Measurements from ENCODE around the gene TRIP10. TPM values are rescaled to one million over a fixed set of nuclear protein-coding genes. Genes with fewer than 3 reads are reported as not detected.
A peak's percentile ranks its signal among the peaks of the same experiment; 100 is the strongest.

The TRIP10 gene
- total and polyA plus RNA-seq, 10 of the 15 experiments (the other 5 are each of a cell fraction or from before 2014, with no cell fraction given), result 0.79 to 54.5 (median 32.5) TPM

DNA sequence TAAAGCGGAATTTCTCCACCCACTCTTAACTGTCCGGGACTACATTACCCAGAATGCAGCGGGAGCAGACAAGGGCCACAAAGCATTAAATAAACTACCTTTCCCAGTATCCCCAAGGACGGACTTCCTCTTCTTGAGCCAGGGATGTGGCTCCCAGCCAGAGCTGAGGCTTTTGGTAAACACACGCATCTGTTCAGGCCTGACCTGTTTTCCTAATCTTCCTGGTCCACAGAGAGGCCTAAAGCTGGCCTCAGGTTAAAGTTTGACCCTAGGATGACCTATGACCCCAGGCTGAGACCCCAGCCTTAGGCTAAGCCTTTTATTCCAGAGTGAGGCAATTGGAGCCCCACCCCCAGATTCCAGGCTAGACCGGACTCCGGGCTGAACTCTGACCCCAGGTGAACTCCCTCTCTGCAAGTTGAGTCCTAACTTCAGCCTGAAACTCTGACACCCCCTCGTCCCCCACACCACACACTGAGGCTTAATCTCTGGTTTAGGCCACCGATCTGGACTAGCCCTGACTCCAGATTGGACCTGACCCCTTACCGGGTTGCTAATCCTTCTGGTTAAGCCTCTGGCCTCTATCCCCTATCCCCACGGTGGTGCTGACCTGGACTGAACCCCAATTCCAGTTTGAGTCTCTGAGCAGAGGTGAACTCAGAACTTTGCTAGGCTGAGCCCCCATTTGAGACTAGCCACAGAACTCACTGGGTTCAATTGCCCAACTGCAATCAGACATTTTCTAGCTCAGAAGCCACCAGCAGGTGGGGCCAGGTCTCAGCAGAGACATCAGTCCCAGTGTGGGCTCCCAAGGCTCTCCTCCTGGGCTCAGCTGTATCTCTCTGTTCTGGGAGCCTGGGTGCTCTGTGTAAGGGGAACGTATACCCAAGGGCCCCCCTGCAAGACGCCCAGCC, 1.4 kb upstream of the TRIP10 start (continued):
- TF ChIP-seq EP300 (IDR thresholded peaks at IDR 0.05; ENCODE audit: borderline replicate concordance in 1 of 2, control insufficient read depth in 1 of 2, low read depth in 2 of 2, low read length in 2 of 2) (no peak), SUPT20H (IDR thresholded peaks at IDR 0.05; ENCODE audit: borderline replicate concordance, control insufficient read depth, low read depth, low read length) (no peak), ZBED1 (IDR thresholded peaks at IDR 0.05; ENCODE audit: borderline replicate concordance) (no peak), JUNB (IDR thresholded peaks at IDR 0.05) (no peak), MYB (IDR thresholded peaks at IDR 0.05; ENCODE audit: borderline replicate concordance, low read depth, low read length) (no peak), MXI1 (IDR thresholded peaks at IDR 0.05; ENCODE audit: low read depth, low read length) (peak; percentile 20; the same call in 1 of the 2 replicates), CEBPB (IDR thresholded peaks at IDR 0.05; ENCODE audit: borderline replicate concordance in 1 of 2, low read depth in 2 of 2, low read length in 2 of 2) (no peak), FOXK2 (IDR thresholded peaks at IDR 0.05) (no peak), HDAC6 (IDR thresholded peaks at IDR 0.05; ENCODE audit: unreplicated experiment) (no peak), DPF2 (IDR thresholded peaks at IDR 0.05) (no peak), NFYB (IDR thresholded peaks at IDR 0.05; ENCODE audit: insufficient read depth, low read depth, low read length) (no peak), BRCA1 (IDR thresholded peaks at IDR 0.05; ENCODE audit: low read depth, low read length) (no peak), SREBF1 (IDR thresholded peaks at IDR 0.05; ENCODE audit: low read length) (peak; percentile 85), CHD4 (IDR thresholded peaks at IDR 0.05) (0 out of 2 replicates have a peak, but pooled peaks have one; percentile 91), TCF12 (IDR thresholded peaks at IDR 0.05; ENCODE audit: low read depth, low read length) (0 out of 2 replicates have a peak, but pooled peaks have one; percentile 14), MTA3 (IDR thresholded peaks at IDR 0.05; ENCODE audit: borderline replicate concordance, low read length) (no peak), SP1 (IDR thresholded peaks at IDR 0.05; ENCODE audit: low read depth, low read length) (peak; percentile 8), HDGF (IDR thresholded peaks at IDR 0.05) (0 out of 2 replicates have a peak, but pooled peaks have one; percentile 28), BACH1 (IDR thresholded peaks at IDR 0.05; ENCODE audit: borderline replicate concordance) (no peak), IRF4 (IDR thresholded peaks at IDR 0.05; ENCODE audit: low read depth, low read length) (no peak), TCF3 (IDR thresholded peaks at IDR 0.05; ENCODE audit: borderline replicate concordance, insufficient read depth, low read depth, low read length) (no peak), PML (IDR thresholded peaks at IDR 0.05; ENCODE audit: low read length) (no peak), FOS (IDR thresholded peaks at IDR 0.05; ENCODE audit: borderline replicate concordance, extremely low read depth, insufficient read length) (no peak), BHLHE40 (IDR thresholded peaks at IDR 0.05; ENCODE audit: borderline replicate concordance in 1 of 2, low read depth in 2 of 2, low read length in 1 of 2) (no peak), RCOR1 (conservative IDR thresholded peaks at IDR 0.05; ENCODE audit: low read depth, low read length) (no peak), SUZ12 (IDR thresholded peaks at IDR 0.05; ENCODE audit: unreplicated experiment) (no peak)
- TF ChIP-seq, protein P1, sequence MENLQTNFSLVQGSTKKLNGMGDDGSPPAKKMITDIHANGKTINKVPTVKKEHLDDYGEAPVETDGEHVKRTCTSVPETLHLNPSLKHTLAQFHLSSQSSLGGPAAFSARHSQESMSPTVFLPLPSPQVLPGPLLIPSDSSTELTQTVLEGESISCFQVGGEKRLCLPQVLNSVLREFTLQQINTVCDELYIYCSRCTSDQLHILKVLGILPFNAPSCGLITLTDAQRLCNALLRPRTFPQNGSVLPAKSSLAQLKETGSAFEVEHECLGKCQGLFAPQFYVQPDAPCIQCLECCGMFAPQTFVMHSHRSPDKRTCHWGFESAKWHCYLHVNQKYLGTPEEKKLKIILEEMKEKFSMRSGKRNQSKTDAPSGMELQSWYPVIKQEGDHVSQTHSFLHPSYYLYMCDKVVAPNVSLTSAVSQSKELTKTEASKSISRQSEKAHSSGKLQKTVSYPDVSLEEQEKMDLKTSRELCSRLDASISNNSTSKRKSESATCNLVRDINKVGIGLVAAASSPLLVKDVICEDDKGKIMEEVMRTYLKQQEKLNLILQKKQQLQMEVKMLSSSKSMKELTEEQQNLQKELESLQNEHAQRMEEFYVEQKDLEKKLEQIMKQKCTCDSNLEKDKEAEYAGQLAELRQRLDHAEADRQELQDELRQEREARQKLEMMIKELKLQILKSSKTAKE (IDR thresholded peaks at IDR 0.05; ENCODE audit: low read depth, poor library complexity, severe bottlenecking), result no peak

All from GM12878 (cell line).